Hepatocyte (in vitro differentiated cells): Measurements from ENCODE around the gene MSRB1.

Source experiments
- CTCF ChIP-seq: fragments of 200-600 bp; sonication (generic); IDR thresholded peaks from 2 replicates; pipeline ENCODE4 v1.5.1; 2016; ENCODE audit warnings: antibody characterized with exemption, mild to moderate bottlenecking; ENCODE audit not compliant: poor library complexity
- EZH2phosphoT487 ChIP-seq: fragments of 200-600 bp; sonication (generic); IDR thresholded peaks from one replicate; pipeline ENCODE4 v1.6.1; 2018; ENCODE audit warnings: antibody characterized with exemption, mild to moderate bottlenecking, low read depth, moderate library complexity; ENCODE audit not compliant: unreplicated experiment, severe bottlenecking

GRCh38 chr16:1906055-1906845 lies 36.7 kb downstream of the MSRB1 start:
- TF ChIP-seq CTCF (no peak), EZH2phosphoT487 (no peak)
